ENCODE results near the gene UGT1A9. TPM values are rescaled to one million over a fixed set of nuclear protein-coding genes. Genes with fewer than 3 reads are reported as not detected.

The UGT1A9 gene
- total RNA-seq, 1 donor from 2014 or later, result not detected

DNA sequence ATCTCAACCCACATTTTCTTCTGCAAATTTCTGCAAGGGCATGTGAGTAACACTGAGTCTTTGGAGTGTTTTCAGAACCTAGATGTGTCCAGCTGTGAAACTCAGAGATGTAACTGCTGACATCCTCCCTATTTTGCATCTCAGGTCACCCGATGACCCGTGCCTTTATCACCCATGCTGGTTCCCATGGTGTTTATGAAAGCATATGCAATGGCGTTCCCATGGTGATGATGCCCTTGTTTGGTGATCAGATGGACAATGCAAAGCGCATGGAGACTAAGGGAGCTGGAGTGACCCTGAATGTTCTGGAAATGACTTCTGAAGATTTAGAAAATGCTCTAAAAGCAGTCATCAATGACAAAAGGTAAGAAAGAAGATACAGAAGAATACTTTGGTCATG is 96.4 kb downstream of the UGT1A9 start:
- no peaks in the 10 kb centered on the region for H3K9me3 ChIP-seq
- no peak for DNase-seq (ENCODE audit: extremely low spot score in 2 of 2)
- H3K36me3 ChIP-seq, result no peaks in the 10 kb centered on the region
- H3K4me1 ChIP-seq, result no peaks in the 10 kb centered on the region
- no peaks in the 10 kb centered on the region for H3K27me3 ChIP-seq
- no peak overlapping the region for H3K4me3 ChIP-seq
- no peak overlapping the region for H3K27ac ChIP-seq
- no peak for TF ChIP-seq POLR2AphosphoS5 (IDR thresholded peaks at IDR 0.05; ENCODE audit: insufficient read depth in 1 of 2, low read depth in 1 of 2)
- TF ChIP-seq POLR2A (IDR thresholded peaks at IDR 0.05), result no peak
- TF ChIP-seq, protein P1, sequence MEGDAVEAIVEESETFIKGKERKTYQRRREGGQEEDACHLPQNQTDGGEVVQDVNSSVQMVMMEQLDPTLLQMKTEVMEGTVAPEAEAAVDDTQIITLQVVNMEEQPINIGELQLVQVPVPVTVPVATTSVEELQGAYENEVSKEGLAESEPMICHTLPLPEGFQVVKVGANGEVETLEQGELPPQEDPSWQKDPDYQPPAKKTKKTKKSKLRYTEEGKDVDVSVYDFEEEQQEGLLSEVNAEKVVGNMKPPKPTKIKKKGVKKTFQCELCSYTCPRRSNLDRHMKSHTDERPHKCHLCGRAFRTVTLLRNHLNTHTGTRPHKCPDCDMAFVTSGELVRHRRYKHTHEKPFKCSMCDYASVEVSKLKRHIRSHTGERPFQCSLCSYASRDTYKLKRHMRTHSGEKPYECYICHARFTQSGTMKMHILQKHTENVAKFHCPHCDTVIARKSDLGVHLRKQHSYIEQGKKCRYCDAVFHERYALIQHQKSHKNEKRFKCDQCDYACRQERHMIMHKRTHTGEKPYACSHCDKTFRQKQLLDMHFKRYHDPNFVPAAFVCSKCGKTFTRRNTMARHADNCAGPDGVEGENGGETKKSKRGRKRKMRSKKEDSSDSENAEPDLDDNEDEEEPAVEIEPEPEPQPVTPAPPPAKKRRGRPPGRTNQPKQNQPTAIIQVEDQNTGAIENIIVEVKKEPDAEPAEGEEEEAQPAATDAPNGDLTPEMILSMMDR (IDR thresholded peaks at IDR 0.05), result no peak
- intact Hi-C loops (cut with DNase I), result no loop called here

DNA sequence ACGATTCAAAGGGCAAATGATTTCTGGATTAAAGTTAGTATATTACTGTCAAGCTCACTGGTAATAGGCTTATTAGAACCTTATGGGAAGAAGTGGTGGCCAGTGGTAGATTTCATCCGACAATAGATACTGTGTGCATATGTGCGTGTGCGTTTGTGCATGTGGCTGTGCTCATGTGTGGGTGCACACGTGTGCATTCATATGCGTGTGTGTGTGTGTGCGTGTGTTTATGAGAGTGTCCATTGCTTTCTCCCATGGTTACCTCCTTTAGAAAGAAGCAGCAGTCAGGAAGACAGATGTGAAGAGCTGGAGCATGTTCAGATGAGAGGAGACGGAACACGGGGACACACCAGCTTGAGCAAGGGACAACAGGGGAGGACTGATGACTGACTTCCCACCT is 97.6 kb downstream of the UGT1A9 start:
- H3K4me1 ChIP-seq, result no peaks in the 10 kb centered on the region
- no peaks in the 10 kb centered on the region for H3K36me3 ChIP-seq
- H3K27me3 ChIP-seq, result no peaks in the 10 kb centered on the region
- H3K27ac ChIP-seq, result no peak overlapping the region
- intact Hi-C loops (cut with DNase I), result no loop called here
- H3K4me3 ChIP-seq, result no peak overlapping the region
- DNase-seq (ENCODE audit: extremely low spot score in 2 of 2), result no peak
- H3K9me3 ChIP-seq, result no peaks in the 10 kb centered on the region
- TF ChIP-seq POLR2AphosphoS5 (IDR thresholded peaks at IDR 0.05; ENCODE audit: insufficient read depth in 1 of 2, low read depth in 1 of 2), result no peak
- TF ChIP-seq, protein P1 (IDR thresholded peaks at IDR 0.05), result no peak
- TF ChIP-seq POLR2A (IDR thresholded peaks at IDR 0.05), result no peak

DNA sequence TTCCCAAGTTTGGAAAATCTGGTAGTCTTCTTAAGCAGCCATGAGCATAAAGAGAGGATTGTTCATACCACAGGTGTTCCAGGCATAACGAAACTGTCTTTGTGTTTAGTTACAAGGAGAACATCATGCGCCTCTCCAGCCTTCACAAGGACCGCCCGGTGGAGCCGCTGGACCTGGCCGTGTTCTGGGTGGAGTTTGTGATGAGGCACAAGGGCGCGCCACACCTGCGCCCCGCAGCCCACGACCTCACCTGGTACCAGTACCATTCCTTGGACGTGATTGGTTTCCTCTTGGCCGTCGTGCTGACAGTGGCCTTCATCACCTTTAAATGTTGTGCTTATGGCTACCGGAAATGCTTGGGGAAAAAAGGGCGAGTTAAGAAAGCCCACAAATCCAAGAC is 100.5 kb downstream of the UGT1A9 start:
- Histone ChIP-seq H3K4me1 (no peaks in the 10 kb centered on the region), H3K27ac (no peak overlapping the region), H3K9me3 (no peaks in the 10 kb centered on the region), H3K27me3 (no peaks in the 10 kb centered on the region), H3K36me3 (no peaks in the 10 kb centered on the region), H3K4me3 (no peak overlapping the region)
- intact Hi-C loops (cut with DNase I), result no loop called here
- no peak for DNase-seq (ENCODE audit: extremely low spot score in 2 of 2)
- TF ChIP-seq POLR2A (IDR thresholded peaks at IDR 0.05) (no peak), POLR2AphosphoS5 (IDR thresholded peaks at IDR 0.05; ENCODE audit: insufficient read depth in 1 of 2, low read depth in 1 of 2) (no peak)

DNA sequence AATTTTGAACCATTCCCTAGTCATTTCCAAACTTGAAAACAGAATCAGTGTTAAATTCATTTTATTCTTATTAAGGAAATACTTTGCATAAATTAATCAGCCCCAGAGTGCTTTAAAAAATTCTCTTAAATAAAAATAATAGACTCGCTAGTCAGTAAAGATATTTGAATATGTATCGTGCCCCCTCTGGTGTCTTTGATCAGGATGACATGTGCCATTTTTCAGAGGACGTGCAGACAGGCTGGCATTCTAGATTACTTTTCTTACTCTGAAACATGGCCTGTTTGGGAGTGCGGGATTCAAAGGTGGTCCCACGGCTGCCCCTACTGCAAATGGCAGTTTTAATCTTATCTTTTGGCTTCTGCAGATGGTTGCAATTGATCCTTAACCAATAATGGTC is 100.9 kb downstream of the UGT1A9 start:
- H3K27ac ChIP-seq, result no peak overlapping the region
- no peaks in the 10 kb centered on the region for H3K27me3 ChIP-seq
- TF ChIP-seq POLR2AphosphoS5 (IDR thresholded peaks at IDR 0.05; ENCODE audit: insufficient read depth in 1 of 2, low read depth in 1 of 2) (no peak), POLR2A (IDR thresholded peaks at IDR 0.05) (no peak)
- TF ChIP-seq, protein P1 (IDR thresholded peaks at IDR 0.05), result no peak
- no peak for DNase-seq (ENCODE audit: extremely low spot score in 2 of 2)
- no peaks in the 10 kb centered on the region for H3K9me3 ChIP-seq
- intact Hi-C loops (cut with DNase I), result no loop called here
- no peaks in the 10 kb centered on the region for H3K36me3 ChIP-seq
- no peak overlapping the region for H3K4me3 ChIP-seq
- H3K4me1 ChIP-seq, result no peaks in the 10 kb centered on the region

DNA sequence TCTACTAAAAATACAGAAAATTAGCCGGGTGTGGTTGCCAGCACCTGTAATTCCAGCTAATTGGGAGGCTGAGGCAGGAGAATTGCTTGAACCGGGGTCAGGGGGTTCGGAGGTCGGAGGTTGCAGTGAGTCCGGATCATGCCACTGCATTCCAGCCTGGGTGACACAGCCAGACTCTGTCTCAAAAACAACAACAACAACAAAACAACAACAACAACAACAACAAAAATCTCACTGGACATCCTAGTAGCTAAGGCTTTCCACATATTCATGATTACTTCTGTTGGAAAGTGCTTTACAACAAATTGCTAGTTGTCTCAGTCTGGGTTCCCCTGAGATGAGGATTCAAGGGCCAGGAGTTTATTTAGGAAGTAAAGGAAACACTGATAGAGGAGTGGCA is 102.2 kb downstream of the UGT1A9 start:
- intact Hi-C loops (cut with DNase I), result no loop called here
- H3K36me3 ChIP-seq, result no peaks in the 10 kb centered on the region
- no peaks in the 10 kb centered on the region for H3K27me3 ChIP-seq
- no peak overlapping the region for H3K4me3 ChIP-seq
- no peak overlapping the region for H3K27ac ChIP-seq
- no peak for TF ChIP-seq POLR2A (IDR thresholded peaks at IDR 0.05)
- TF ChIP-seq, protein P1 (IDR thresholded peaks at IDR 0.05), result no peak
- TF ChIP-seq POLR2AphosphoS5 (IDR thresholded peaks at IDR 0.05; ENCODE audit: insufficient read depth in 1 of 2, low read depth in 1 of 2), result no peak
- no peak for DNase-seq (ENCODE audit: extremely low spot score in 2 of 2)
- H3K9me3 ChIP-seq, result no peaks in the 10 kb centered on the region
- no peaks in the 10 kb centered on the region for H3K4me1 ChIP-seq

All from vagina (tissue), 2 donors.